Measurements from ENCODE around the gene TBC1D24.

The TBC1D24 gene

DNA sequence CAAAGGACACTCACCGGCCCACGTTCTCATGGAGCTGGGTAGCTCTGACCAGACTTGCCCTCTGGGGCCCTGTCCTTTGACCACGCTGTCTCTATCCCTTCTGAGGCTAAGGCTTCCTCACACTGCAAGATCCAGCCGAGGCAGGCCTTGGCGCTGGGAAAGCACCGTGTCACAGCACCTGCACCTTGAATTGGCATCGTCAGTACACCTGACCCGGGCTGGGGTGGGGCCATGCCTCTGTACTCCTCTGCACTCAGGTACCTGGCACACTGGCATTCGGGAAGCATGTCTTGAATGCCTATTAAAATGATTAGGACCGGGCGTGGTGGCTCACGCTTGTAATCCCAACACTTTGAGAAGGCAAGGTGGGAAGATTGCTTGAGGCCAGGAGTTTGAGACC is 6.0 kb downstream of the TBC1D24 start:
- H3K27me3 ChIP-seq (ENCODE audit: insufficient read depth, low read depth, severe bottlenecking) = no peaks in the 10 kb centered on the region
- TF ChIP-seq CTCF (IDR thresholded peaks at IDR 0.05; ENCODE audit: low read depth, low read length) = no peak
- no peak overlapping the region for H3K27ac ChIP-seq
- peaks cover 27% of the 10 kb centered on the region for H3K36me3 ChIP-seq
- no peak for DNase-seq
- no peak overlapping the region for H3K4me3 ChIP-seq (ENCODE audit: low read depth, low read length)
- H3K9me3 ChIP-seq (ENCODE audit: severe bottlenecking) = no peaks in the 10 kb centered on the region

DNA sequence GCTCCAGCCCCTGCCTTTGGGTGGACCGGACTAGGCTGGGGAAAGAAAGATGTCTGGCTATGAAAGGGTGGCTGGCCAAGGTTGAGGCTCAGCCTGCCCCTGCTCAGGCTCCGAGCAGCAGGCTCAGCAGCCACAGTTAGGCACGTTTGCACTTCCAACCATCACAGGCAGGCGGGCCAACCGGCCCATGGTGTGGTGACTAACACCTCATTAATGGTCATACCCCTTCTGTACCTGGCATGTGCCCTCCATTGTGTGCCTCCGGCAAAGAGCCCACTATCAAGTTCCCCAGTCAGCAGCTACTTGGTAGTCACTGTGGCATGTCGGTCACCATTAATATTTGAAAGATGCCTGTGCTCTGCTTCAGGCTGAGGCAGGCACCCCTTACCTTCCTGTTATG is 6.7 kb downstream of the TBC1D24 start:
- no peak overlapping the region for H3K4me3 ChIP-seq (ENCODE audit: low read depth, low read length)
- no peak overlapping the region for H3K27ac ChIP-seq
- DNase-seq = no peak
- H3K9me3 ChIP-seq (ENCODE audit: severe bottlenecking) = no peaks in the 10 kb centered on the region
- TF ChIP-seq CTCF (IDR thresholded peaks at IDR 0.05; ENCODE audit: low read depth, low read length) = no peak
- H3K27me3 ChIP-seq (ENCODE audit: insufficient read depth, low read depth, severe bottlenecking) = no peaks in the 10 kb centered on the region
- H3K36me3 ChIP-seq = peaks cover 25% of the 10 kb centered on the region

- Histone ChIP-seq H3K36me3 (peaks cover 21% of the 10 kb centered on the region), H3K27ac (no peak overlapping the region; the same call in 1 of the 2 replicates), H3K9me3 (ENCODE audit: severe bottlenecking) (no peaks in the 10 kb centered on the region), H3K27me3 (ENCODE audit: insufficient read depth, low read depth, severe bottlenecking) (no peaks in the 10 kb centered on the region), H3K4me3 (ENCODE audit: low read depth, low read length) (no peak overlapping the region)
- DNase-seq = no peak
- no peak for TF ChIP-seq CTCF (IDR thresholded peaks at IDR 0.05; ENCODE audit: low read depth, low read length)
Observed at GRCh38 chr16:2482249-2482648, 7.3 kb downstream of the TBC1D24 start.

- Histone ChIP-seq H3K27me3 (ENCODE audit: insufficient read depth, low read depth, severe bottlenecking) (no peaks in the 10 kb centered on the region), H3K27ac (peak overlapping the region; percentile 44), H3K4me3 (ENCODE audit: low read depth, low read length) (peak overlapping the region; percentile 11; the same call in 1 of the 2 replicates), H3K36me3 (peaks cover 15% of the 10 kb centered on the region), H3K9me3 (ENCODE audit: severe bottlenecking) (no peaks in the 10 kb centered on the region)
- TF ChIP-seq CTCF (IDR thresholded peaks at IDR 0.05; ENCODE audit: low read depth, low read length) = no peak
- DNase-seq = peak; percentile 59
Observed at GRCh38 chr16:2482708-2483534, 8.0 kb downstream of the TBC1D24 start.

- DNase-seq = no peak
- Histone ChIP-seq H3K27ac (no peak overlapping the region), H3K36me3 (peaks cover 8% of the 10 kb centered on the region), H3K27me3 (ENCODE audit: insufficient read depth, low read depth, severe bottlenecking) (no peaks in the 10 kb centered on the region), H3K9me3 (ENCODE audit: severe bottlenecking) (no peaks in the 10 kb centered on the region), H3K4me3 (ENCODE audit: low read depth, low read length) (no peak overlapping the region)
- peak; percentile 23; the same call in 1 of the 2 replicates for TF ChIP-seq CTCF (IDR thresholded peaks at IDR 0.05; ENCODE audit: low read depth, low read length)
Observed at GRCh38 chr16:2483939-2484897, 9.3 kb downstream of the TBC1D24 start.
